NCI-H1417 (cell line): Measurements from ENCODE around the gene WFIKKN1.

Source experiments
- DNase-seq, 3 experiments: peaks; one replicate each; lab custom pipeline; 2025; lab: John Stamatoyannopoulos, UW

WFIKKN1 gene

GRCh38 chr16:674214-674881, 43.6 kb downstream of the WFIKKN1 start:
- DNase-seq = no peak

GRCh38 chr16:674968-675883, 44.4 kb downstream of the WFIKKN1 start, which contains the start of gene RHBDL1:
RHBDL1 (plus strand) TSS chr16:675671; CDS start chr16:675791, 120 bp downstream.
- no peak for DNase-seq

- no peak for DNase-seq
These were observed 45.2 kb downstream of the WFIKKN1 start for GRCh38 chr16:675884-676564.

- DNase-seq = peak in 1 of 3 experiments; percentile 46
These were observed 45.7 kb downstream of the WFIKKN1 start for GRCh38 chr16:676565-676902.

GRCh38 chr16:676913-677312, 46.1 kb downstream of the WFIKKN1 start:
- DNase-seq = peak; percentile 87 to 94 (median 89)

- peak; percentile 83 to 89 (median 87) for DNase-seq
These were observed 46.8 kb downstream of the WFIKKN1 start for GRCh38 chr16:677316-678190.

- no peak for DNase-seq
These were observed 47.5 kb downstream of the WFIKKN1 start for GRCh38 chr16:678209-678857.

GRCh38 chr16:678858-679813, 48.4 kb downstream of the WFIKKN1 start:
- peak; percentile 78 to 86 (median 80) for DNase-seq

- DNase-seq = peak; percentile 80 to 91 (median 90)
These were observed 49.2 kb downstream of the WFIKKN1 start, which contains the start of gene STUB1 for GRCh38 chr16:679814-680624. STUB1 (plus strand) TSS chr16:680410; CDS start chr16:680526, 116 bp downstream.

GRCh38 chr16:680625-680945, 49.8 kb downstream of the WFIKKN1 start:
- DNase-seq = no peak

- DNase-seq = peak in 1 of 3 experiments; percentile 32
These were observed 50.4 kb downstream of the WFIKKN1 start for GRCh38 chr16:680967-681745.

- DNase-seq = no peak
These were observed 51.1 kb downstream of the WFIKKN1 start for GRCh38 chr16:681746-682427.

- no peak for DNase-seq
These were observed 52.0 kb downstream of the WFIKKN1 start for GRCh38 chr16:682493-683395.

- no peak for DNase-seq
These were observed 52.7 kb downstream of the WFIKKN1 start for GRCh38 chr16:683396-684070.
